ENCODE data around the gene GRK2.

GRCh38 chr11:67300256-67300755, 34.0 kb downstream of the GRK2 start:
- TF ChIP-seq CTCF (IDR thresholded peaks at IDR 0.05) (no peak), POLR2A (IDR thresholded peaks at IDR 0.05) (no peak)

Data from heart left ventricle (tissue), 13 donors.